Hippocampal formation (tissue), 2 donors: ENCODE data around the gene PDGFA.

ENCODE experiments used
- DNase-seq, 2 donors: peaks; one replicate each; lab custom pipeline; 2025; lab: John Stamatoyannopoulos, UW

Gene PDGFA

GRCh38 chr7:474605-475424 is 44.8 kb downstream of the PDGFA start:
- no peak for DNase-seq

GRCh38 chr7:473870-474604 is 45.6 kb downstream of the PDGFA start:
- DNase-seq, result no peak

- no peak for DNase-seq
These were observed 46.4 kb downstream of the PDGFA start for GRCh38 chr7:473211-473734.

- DNase-seq, result no peak
These were observed 47.0 kb downstream of the PDGFA start for GRCh38 chr7:472640-472957.

DNA sequence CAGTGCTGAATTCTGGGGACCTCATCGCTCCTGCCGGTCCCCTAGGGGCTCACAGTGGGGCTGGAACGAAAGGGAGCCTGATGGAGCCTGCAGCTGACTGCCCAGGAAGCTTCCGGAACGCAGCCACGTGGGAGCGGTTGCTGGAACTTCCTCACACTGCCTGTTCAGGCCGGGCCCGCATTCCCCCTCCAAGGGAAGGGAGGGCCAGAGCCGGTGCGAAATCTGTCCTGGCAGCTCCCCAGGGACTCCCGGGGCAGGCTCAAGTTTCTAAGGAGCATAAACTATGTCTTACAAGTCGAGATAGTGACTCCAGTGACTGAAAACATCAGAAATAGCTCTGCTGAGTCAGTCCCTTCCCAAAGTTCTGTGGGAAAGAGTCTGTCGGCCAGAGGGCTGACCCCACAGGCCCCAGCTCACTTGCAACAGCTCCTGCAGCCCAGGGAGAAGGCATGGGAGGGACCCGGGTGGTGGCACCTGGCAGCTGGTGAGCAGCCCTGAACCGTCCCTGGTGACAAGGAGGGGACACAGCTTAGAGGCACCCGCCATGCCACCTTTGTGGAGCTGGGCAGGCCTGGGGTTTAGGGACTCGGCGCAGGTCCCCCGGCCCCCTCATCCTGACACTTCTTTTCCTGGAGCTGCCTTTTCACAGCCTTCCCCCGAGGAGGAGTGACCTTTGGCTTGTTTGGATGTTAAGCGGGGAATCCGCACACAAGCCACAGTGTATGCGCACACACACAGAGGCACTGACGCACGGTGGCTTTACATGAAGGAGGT is 47.6 kb downstream of the PDGFA start:
- DNase-seq, result peak in 1 of 2 donors; percentile 18

DNA sequence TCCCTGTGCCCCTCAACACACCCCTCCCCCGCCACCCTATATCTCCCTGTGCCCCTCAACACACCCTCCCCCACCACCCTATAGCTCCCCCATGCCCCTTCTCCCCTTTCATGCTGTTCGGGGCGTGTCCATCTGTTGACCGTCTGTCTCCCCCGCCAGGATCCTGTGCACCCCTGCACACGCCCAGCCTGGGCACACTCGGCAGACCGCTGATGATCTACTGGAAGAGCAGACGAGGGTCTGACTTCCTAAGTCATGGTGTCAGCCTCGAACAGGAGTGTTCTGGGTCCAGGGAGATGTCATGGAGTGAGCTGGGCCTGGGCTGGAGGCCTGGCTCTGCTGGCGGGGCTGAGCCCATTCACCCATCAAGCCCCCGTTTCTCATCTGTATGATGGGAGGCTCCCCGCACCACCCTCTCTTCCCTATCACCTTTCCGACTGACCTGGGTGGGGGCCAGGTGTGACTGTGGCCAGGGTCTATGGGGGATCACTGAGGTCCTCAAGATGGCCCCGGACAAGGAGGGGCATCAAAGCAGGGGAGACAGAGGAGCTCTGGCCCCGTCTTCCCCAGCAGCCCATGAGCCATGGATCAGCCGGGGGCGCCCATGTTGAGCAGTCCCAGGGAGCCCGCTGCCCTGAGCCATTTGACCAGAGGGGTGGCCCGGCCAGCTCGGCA is 48.3 kb downstream of the PDGFA start:
- no peak for DNase-seq

DNA sequence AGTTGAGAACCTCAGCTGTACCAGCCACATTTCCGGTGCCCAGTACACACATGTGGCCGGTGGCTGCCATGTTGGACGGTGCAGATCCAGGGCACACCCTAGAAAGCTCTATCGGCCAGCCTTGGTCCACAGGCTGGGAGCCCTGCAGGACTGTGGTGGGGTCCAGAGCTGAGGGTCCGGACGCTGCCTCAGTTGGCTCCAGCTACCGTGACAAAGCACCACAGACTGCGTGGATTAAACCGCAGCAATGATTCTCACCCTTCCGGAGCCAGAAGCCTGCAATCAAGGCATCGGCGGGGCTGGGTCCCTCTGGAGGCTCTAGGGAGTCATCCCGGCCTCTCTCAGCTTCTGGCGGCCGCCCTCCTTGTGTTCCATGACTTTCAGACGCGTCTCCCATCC is 50.1 kb downstream of the PDGFA start:
- DNase-seq, result no peak

- no peak for DNase-seq
These were observed 50.7 kb downstream of the PDGFA start for GRCh38 chr7:468681-469562.

- no peak for DNase-seq
These were observed 51.6 kb downstream of the PDGFA start for GRCh38 chr7:467856-468545.

DNA sequence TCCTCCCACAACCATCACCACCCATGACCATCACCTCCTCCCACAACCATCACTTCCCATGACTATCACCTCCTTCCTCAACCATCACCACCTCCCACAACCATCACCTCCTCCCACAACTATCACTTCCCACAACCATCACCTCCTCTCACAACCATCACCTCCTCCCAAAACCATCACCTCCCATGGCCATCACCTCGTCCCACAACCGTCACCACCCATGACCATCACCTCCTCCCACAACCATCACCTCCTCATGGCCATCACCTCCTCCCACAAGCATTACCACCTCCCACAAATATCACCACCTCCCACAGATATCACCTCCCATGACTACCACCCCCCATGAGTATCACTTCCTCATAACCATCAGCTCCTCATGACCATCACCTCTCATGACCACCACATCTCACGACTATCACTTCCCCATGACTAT is 52.2 kb downstream of the PDGFA start:
- no peak for DNase-seq

- no peak for DNase-seq
These were observed 53.0 kb downstream of the PDGFA start for GRCh38 chr7:466465-467191.

DNA sequence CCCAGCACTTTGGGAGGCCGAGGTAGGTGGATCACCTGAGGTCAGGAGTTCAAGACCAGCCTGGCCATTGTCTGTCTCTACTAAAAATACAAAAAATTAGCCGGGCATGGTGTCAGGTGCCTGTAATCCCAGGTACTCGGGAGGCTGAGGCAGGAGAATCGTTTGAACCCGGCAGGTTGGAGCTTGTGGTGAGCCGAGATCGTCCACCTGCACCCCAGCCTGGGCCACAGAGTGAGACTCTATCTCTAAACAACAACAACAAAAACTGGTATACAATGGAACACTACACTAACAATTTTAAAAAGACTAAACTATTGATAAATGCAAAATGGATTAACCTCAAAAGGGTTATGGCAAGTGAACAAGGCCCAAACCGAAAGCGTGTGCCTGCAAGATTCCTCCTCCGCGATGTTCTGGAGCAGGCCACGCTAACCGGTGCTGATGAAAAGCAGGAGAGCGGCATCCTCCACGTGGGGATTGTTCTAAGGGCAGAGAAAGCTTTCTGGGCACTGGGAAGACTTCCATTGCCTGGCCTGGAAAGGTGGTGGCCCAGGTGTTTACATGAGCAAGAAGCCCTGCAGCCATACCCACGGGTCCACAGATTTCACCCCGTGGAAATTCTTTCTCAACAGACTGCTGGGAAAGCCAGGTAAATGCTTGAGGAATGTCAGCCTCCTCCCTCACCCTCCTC is 53.8 kb downstream of the PDGFA start:
- no peak for DNase-seq

DNA sequence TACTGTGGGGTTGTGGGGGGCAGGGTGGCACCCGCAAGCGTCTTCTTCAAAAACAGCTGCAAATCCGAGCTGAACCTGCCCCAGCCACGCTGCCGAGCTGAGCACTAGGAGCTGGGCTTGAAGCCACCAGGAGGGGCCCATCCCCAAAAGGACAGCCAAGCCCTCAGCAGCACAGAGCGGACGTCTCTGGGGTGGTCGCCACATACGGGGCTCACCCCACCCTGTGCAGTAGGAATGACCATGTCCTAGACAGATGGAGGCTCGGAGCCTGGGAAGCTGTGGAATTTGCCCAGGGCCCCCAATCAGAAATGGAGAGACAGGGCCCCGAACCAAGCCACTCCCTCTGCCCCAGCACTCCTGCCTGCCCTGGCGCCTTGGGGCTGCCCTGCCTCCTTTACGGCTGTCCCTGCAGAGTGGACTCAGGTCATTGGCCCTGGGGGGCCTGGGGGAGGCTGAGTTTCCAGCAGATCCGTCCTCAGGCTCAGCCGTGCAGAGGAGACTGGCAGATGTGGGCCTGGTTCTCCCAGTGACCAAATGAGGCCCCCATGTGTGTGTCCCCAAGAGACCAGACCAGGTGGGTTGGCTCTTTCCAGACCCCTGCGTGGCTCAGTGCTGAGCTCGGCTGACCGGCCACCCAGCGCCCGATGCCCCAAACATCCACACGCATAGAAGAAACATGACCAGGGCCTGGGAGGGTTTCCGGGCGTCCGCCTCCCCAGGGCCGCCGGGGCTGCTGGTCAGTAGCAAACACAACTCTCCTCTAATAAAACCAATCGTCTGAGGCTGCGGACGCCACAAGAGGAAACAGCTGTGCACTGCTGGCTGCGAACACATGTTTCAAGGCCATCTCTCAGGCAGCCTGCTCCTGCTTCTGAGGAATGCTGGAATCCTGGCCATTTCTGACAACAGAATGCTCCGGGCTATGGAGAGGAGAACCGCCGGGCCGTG is 54.9 kb downstream of the PDGFA start:
- DNase-seq, result no peak

DNA sequence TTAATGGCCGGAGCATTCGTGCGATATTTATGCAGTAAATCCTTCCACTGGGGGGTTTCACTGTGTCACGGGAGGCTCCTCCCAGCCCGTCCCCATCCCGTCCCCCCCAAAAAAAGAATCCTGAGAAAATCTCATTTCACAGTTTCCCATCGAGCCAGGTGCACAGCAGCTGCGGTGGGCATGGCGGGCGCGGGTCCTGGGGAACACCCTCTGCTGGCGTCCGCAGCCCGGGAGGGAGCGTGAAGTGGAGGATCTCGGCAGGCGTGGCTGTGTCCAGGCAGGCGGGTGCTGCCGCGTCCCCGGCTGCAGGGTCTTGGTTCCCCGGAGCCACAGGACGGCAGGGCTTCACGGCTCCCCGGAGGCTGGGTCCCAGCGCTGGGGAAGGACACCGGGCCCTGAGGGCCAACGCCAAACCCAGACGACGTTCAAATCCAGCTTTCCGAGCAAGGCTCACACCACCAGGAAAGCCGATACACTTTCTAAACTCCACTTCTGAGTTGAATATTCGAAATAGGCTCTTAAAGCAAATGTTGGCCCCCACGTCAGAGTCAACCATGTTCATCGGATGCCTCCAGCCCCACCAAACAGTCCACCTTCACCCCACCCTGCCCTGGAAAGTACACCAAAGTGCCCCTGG is 55.7 kb downstream of the PDGFA start:
- no peak for DNase-seq

DNA sequence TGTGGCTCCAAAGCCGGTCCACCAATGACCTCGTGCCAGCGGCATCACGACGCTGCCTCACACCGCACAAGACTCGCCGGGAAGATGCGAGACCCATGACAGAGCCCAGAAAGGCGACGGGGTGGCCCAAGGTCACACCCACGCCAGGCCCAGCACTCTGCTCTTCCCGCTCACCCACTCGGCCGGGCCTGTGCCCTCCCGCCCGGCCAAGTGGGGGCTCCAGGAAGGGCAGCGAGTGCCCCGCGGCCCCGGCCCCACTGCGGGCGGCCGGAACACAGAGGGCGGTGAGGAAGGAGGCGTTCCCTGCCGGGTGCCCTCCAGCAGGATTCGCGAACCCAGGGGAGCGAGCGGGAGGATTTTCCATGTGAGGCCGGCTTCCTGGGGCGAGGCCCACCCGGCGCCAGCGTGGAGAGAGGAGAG is 56.3 kb downstream of the PDGFA start:
- no peak for DNase-seq

DNA sequence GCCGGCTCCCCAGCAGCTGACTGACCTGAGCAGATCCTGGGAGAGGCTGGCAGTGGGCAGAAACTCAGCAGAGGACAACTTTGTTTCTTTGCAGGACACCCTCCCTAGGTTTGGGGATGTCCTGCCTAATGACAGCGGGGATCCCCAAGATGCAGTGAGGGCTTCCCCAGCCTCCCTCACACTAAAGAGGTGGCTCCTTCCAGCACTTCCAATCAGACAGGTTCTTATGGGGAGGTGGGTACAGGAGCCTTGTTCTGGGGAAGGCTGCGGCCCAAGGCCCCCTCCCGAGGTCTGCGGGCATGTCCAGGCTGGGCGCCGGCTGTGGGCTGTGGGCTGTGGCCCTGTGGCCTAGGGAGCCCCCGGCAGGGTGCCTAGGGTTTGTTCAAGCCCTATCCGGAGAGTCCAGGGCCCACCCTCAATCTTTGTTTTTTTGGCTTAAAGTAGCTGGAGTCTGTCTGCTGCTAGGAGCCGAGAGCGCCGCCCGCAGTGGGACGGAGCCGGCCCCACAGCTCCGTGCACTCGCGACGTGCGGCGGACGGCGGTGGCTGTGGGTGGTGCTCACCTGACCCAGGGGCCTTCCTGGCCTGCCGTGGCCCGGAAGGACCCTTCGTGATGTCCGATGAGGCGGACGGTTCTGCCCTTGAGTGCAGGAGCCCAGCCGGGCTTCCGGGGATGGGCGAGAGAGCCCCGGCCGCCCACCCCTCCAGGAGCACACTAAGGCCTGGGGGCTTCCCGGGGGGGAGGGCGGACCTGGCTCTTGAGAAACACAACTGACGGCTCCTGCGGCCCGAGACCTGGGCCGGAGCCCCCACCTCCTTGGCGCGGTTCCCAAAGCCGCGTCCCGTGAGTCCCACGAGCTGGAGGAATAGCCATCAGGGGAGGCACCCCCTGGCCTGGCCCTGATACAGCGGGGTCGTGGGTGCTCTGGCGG is 57.2 kb downstream of the PDGFA start:
- DNase-seq, result no peak
